Muscle of leg (tissue), 9 donors: ENCODE measurements around the gene MSTO1. TPM values are rescaled to one million over a fixed set of nuclear protein-coding genes. Genes with fewer than 3 reads are reported as not detected.

Experiments used
- polyA plus RNA-seq, 8 donors: library from polyadenylated mRNA; unstranded; fragments of 120-200 nt; gene quantifications; one replicate each; pipeline versions ENCODE4 v1.2.1 to v1.2.3, GENCODE V29; 2013; ENCODE audit warnings: inconsistent platforms in 1 of 8, low replicate concordance in 1 of 8; ENCODE audit not compliant: insufficient read length in 8 of 8, insufficient read depth in 1 of 8
- total RNA-seq: library from RNA; stranded (reverse); fragments of 120-200 nt; gene quantifications from one replicate; pipeline ENCODE4 v1.2.4, GENCODE V29; 2013

Gene MSTO1
- total and polyA plus RNA-seq, 9 donors = 20.8 to 43.3 (median 36.0) TPM

Other genes starting within 250 kb of the MSTO1 start
- 31.5 TPM for gene ASH1L, start 47.4 kb upstream of the MSTO1 start, total RNA-seq
- gene ASH1L, start 47.4 kb upstream of the MSTO1 start, polyA plus RNA-seq = 10 to 100 TPM; 18.4 to 30.0 (median 24.4) TPM
- gene YY1AP1, start 78.6 kb downstream of the MSTO1 start, total RNA-seq = 60.6 TPM
- gene YY1AP1, start 78.6 kb downstream of the MSTO1 start, polyA plus RNA-seq = 10 to 100 TPM; 44.1 to 56.8 (median 51.2) TPM
- gene DAP3, start 78.9 kb downstream of the MSTO1 start, total RNA-seq = 62.9 TPM
- gene DAP3, start 78.9 kb downstream of the MSTO1 start, polyA plus RNA-seq = 100 to 1,000 TPM; 117 to 142 (median 124) TPM
- 28.0 TPM for gene GON4L, start 247.0 kb downstream of the MSTO1 start, total RNA-seq
- gene GON4L, start 247.0 kb downstream of the MSTO1 start, polyA plus RNA-seq = 10 to 100 TPM; 25.4 to 36.9 (median 28.2) TPM
- gene SYT11, start 249.3 kb downstream of the MSTO1 start, total RNA-seq = 12.0 TPM
- gene SYT11, start 249.3 kb downstream of the MSTO1 start, polyA plus RNA-seq = 10 to 100 TPM in 7 of 8 donors, 1 to 10 TPM in 1; 9.5 to 20.2 (median 12.0) TPM